Neuronal stem cell (in vitro differentiated cells): ENCODE data around the gene HOGA1.

Experiments
- DNase-seq: peaks from one replicate; pipeline ENCODE4 v3.0.0-alpha.2; 2013; ENCODE audit warnings: low spot score
- H2AFZ ChIP-seq: one replicate; pipeline ENCODE4 v1.6.1; 2013; ENCODE audit warnings: mild to moderate bottlenecking, low read length, inconsistent platforms
- H2AK5ac ChIP-seq: 2 replicates; pipeline ENCODE4 v1.6.1; 2013; ENCODE audit warnings: low read depth, mild to moderate bottlenecking, inconsistent platforms, low read length, moderate library complexity, mixed read lengths
- H2BK120ac ChIP-seq: 2 replicates; pipeline ENCODE4 v1.6.1; 2013; ENCODE audit warnings: low read depth, mild to moderate bottlenecking, inconsistent platforms, low read length, moderate library complexity, mixed read lengths
- H2BK12ac ChIP-seq: one replicate; pipeline ENCODE4 v1.6.1; 2013; ENCODE audit warnings: low read length, inconsistent platforms
- H2BK15ac ChIP-seq: 2 replicates; pipeline ENCODE4 v1.6.1; 2013; ENCODE audit warnings: mild to moderate bottlenecking, low read length, inconsistent platforms, mixed read lengths
- H2BK5ac ChIP-seq: one replicate; pipeline ENCODE4 v1.6.1; 2013; ENCODE audit warnings: inconsistent platforms, mild to moderate bottlenecking, low read length, moderate library complexity
- H3K14ac ChIP-seq: one replicate; pipeline ENCODE4 v1.6.1; 2013; ENCODE audit warnings: low read length, inconsistent platforms
- H3K18ac ChIP-seq: 2 replicates; pipeline ENCODE4 v1.6.1; 2013; ENCODE audit warnings: low read length, inconsistent platforms
- H3K23ac ChIP-seq: 2 replicates; pipeline ENCODE4 v1.6.1; 2013; ENCODE audit warnings: low read depth, mild to moderate bottlenecking, mixed read lengths, low read length, inconsistent platforms; ENCODE audit not compliant: poor library complexity
- H3K27ac ChIP-seq: replicated peaks from 3 replicates; pipeline ENCODE4 v1.5.1; 2013; ENCODE audit warnings: low read length, inconsistent platforms
- H3K27me3 ChIP-seq, 3 experiments: 2 replicates each; pipeline ENCODE4 v1.6.1; 2013; ENCODE audit warnings: low read length in 3 of 3, mild to moderate bottlenecking in 2 of 3, inconsistent platforms in 1 of 3, low read depth in 1 of 3, mixed read lengths in 1 of 3, moderate library complexity in 1 of 3; ENCODE audit not compliant: control insufficient read depth in 3 of 3, insufficient read depth in 3 of 3
- H3K36me3 ChIP-seq, 2 donors: replicated peaks in 1 of 2; 2 replicates each; pipeline ENCODE4 v1.6.1; 2013; ENCODE audit warnings: low read length in 2 of 2; ENCODE audit not compliant: control insufficient read depth in 2 of 2, insufficient read depth in 2 of 2
- H3K4ac ChIP-seq: 2 replicates; pipeline ENCODE4 v1.6.1; 2013; ENCODE audit warnings: inconsistent platforms, mild to moderate bottlenecking, low read length, moderate library complexity
- H3K4me1 ChIP-seq, 2 donors: 1 replicate in 1 of 2; 2 replicates in 1 of 2; pipeline ENCODE4 v1.6.1; 2013; ENCODE audit warnings: low read length in 2 of 2, low read depth in 1 of 2; ENCODE audit not compliant: control insufficient read depth in 2 of 2, insufficient read depth in 1 of 2
- H3K4me2 ChIP-seq: one replicate; pipeline ENCODE4 v1.6.1; 2013; ENCODE audit warnings: mild to moderate bottlenecking, low read length, inconsistent platforms; ENCODE audit not compliant: insufficient read depth, poor library complexity, severe bottlenecking
- H3K4me3 ChIP-seq, 2 donors: 2 replicates each; pipeline ENCODE4 v1.5.1; 2013; ENCODE audit warnings: low read length in 2 of 2, mild to moderate bottlenecking in 2 of 2, inconsistent platforms in 1 of 2, moderate library complexity in 1 of 2
- H3K79me1 ChIP-seq: one replicate; pipeline ENCODE4 v1.6.1; 2013; ENCODE audit warnings: low read depth, mild to moderate bottlenecking, inconsistent platforms, low read length, moderate library complexity
- H3K9ac ChIP-seq: one replicate; pipeline ENCODE4 v1.6.1; 2013; ENCODE audit warnings: mild to moderate bottlenecking, low read depth, low read length, inconsistent platforms; ENCODE audit not compliant: poor library complexity
- H3K9me3 ChIP-seq, 2 donors: replicated peaks in 1 of 2; 2 replicates each; pipeline versions ENCODE3 to v1.6.1; 2013; ENCODE audit warnings: low read length in 2 of 2, mild to moderate bottlenecking in 2 of 2, inconsistent platforms in 1 of 2, low read depth in 1 of 2, mixed read lengths in 1 of 2, moderate library complexity in 1 of 2; ENCODE audit not compliant: control insufficient read depth in 2 of 2, insufficient read depth in 1 of 2
- H4K8ac ChIP-seq: one replicate; pipeline ENCODE4 v1.6.1; 2013; ENCODE audit warnings: low read depth, mild to moderate bottlenecking, inconsistent platforms, low read length, moderate library complexity
- H4K91ac ChIP-seq: one replicate; pipeline ENCODE4 v1.6.1; 2013; ENCODE audit warnings: low read length, low read depth, mild to moderate bottlenecking, inconsistent platforms; ENCODE audit not compliant: poor library complexity
- WGBS, 2 donors: extraction: QIAGEN DNeasy Blood & Tissue Kit; methylation state at CpG; one replicate each; pipeline ENCODE4 v1.1.7; 2013; ENCODE audit warnings: missing lambda C conversion rate in 2 of 2, mixed read lengths in 1 of 2; ENCODE audit not compliant: insufficient read length in 2 of 2, insufficient replicate concordance in 1 of 2; ENCODE audit errors: extremely low coverage in 2 of 2; 5-methylcytosine and 5-hydroxymethylcytosine counted together

HOGA1 gene

DNA sequence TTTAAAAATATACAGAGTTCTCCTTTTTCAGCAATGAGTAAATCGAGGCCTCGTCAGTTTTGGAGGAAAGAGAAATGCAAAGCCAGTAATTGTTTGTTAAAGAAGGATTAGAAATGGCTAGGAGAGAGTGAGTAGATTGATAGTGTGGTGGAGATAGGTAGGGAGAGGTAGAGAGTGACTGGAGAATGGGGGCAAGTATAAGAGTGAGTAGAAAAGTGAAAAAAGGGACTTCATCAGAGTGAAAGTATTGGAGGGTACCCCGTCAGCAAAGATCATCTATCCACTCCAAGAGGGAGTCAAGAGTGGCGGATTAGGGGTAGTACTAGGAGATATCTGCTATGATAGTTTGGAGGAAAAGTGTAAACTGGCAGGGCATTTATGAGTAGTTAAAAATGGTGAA, 20.9 kb upstream of the HOGA1 start:
- H3K9me3 ChIP-seq, result peaks cover 0 to 4% of the 10 kb centered on the region in 2 donors
- WGBS, 2 donors, result no CpG with 5 or more reads among the region's 4 CpGs

DNA sequence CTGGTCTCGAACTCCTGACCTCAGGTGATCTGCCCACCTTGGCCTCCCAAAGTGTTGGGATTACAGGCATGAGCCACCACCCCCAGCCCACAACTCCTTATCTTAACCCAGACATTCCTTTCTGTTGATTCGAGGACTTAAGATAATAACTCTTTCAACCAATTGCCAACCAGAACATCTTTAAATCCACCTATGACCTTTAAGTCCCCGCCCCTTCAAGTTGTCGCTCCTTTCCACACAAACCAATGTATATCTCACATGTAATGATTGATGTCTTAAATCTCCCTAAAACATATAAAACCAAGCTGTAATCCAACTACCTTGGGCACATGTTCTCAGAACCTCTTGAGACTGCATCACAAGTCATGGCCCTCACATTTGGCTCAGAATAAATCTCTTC, 19.4 kb upstream of the HOGA1 start:
- no peak overlapping the region for H2BK5ac ChIP-seq
- peaks cover 0 to 2% of the 10 kb centered on the region in 2 donors for H3K36me3 ChIP-seq
- DNase-seq, result no peak
- no peak overlapping the region for H3K18ac ChIP-seq
- H2BK15ac ChIP-seq, result no peak overlapping the region
- no peak overlapping the region for H3K4me3 ChIP-seq
- H2BK12ac ChIP-seq, result no peak overlapping the region
- H3K9ac ChIP-seq, result no peak overlapping the region
- no peaks in the 10 kb centered on the region for H3K4me1 ChIP-seq
- H3K27me3 ChIP-seq, result no peaks in the 10 kb centered on the region
- H3K4me2 ChIP-seq, result no peak overlapping the region
- no peak overlapping the region for H2AFZ ChIP-seq
- no CpG with 5 or more reads among the region's 4 CpGs for WGBS, 2 donors
- no peak overlapping the region for H2BK120ac ChIP-seq
- H2AK5ac ChIP-seq, result no peak overlapping the region
- H3K27ac ChIP-seq, result no peak overlapping the region
- H3K79me1 ChIP-seq, result no peaks in the 10 kb centered on the region
- no peak overlapping the region for H3K4ac ChIP-seq
- peaks cover 0 to 4% of the 10 kb centered on the region in 2 donors for H3K9me3 ChIP-seq
- H4K8ac ChIP-seq, result no peak overlapping the region
- no peak overlapping the region for H4K91ac ChIP-seq
- H3K23ac ChIP-seq, result no peak overlapping the region
- no peak overlapping the region for H3K14ac ChIP-seq

More for the DNA sequence above, 20.9 kb upstream of the HOGA1 start:
- no peak overlapping the region for H2BK5ac ChIP-seq
- H3K4me2 ChIP-seq, result no peak overlapping the region
- H3K4ac ChIP-seq, result no peak overlapping the region
- no peaks in the 10 kb centered on the region for H3K4me1 ChIP-seq
- no peak for DNase-seq
- no peak overlapping the region for H2BK15ac ChIP-seq
- no peak overlapping the region for H3K18ac ChIP-seq
- H3K9ac ChIP-seq, result no peak overlapping the region
- H3K79me1 ChIP-seq, result no peaks in the 10 kb centered on the region
- H2BK12ac ChIP-seq, result no peak overlapping the region
- no peaks in the 10 kb centered on the region for H3K36me3 ChIP-seq
- H3K23ac ChIP-seq, result no peak overlapping the region
- H3K27ac ChIP-seq, result no peak overlapping the region
- no peak overlapping the region for H3K14ac ChIP-seq
- H4K91ac ChIP-seq, result no peak overlapping the region
- no peak overlapping the region for H3K4me3 ChIP-seq
- H2BK120ac ChIP-seq, result no peak overlapping the region
- no peak overlapping the region for H2AFZ ChIP-seq
- no peak overlapping the region for H2AK5ac ChIP-seq
- no peaks in the 10 kb centered on the region for H3K27me3 ChIP-seq
- no peak overlapping the region for H4K8ac ChIP-seq

DNA sequence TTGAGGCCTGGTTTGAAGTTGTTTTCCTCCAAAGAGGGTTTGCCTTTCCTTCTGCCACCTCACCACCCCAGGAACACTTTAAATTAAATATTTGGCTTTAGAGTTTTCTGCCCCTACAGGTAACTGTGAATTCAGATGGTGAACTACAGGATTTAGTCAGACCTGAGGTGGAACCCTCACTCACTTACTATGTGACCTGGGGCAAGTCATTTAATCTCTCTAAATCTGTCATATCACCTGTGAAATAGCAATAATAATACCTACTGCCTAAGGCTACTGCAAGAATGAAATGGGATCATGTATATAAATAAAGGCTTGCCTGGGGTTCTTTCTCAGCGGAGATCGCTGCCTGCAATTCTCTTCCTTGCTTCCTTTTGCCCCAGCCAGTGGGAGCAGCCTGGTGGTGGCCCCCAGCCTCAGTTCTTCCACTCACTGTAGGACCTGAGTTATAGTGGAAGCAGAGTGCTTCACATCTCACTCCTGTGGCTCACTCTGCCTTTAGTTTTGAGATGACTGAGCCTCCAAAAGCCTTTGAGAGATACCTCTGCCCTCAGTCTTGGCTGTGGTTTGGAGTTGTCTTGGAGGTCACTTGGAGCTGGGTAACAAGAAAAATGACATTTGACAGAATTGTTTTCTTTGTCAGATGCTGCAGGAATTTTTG, 17.7 kb upstream of the HOGA1 start:
- Histone ChIP-seq H3K9me3 (no peaks in the 10 kb centered on the region), H2BK12ac (no peak overlapping the region), H2BK5ac (no peak overlapping the region), H4K91ac (no peak overlapping the region), H2BK15ac (no peak overlapping the region), H3K18ac (no peak overlapping the region), H3K4me3 (no peak overlapping the region), H3K14ac (no peak overlapping the region), H3K27ac (no peak overlapping the region), H3K4me1 (no peaks in the 10 kb centered on the region), H2BK120ac (no peak overlapping the region), H3K23ac (no peak overlapping the region), H3K4me2 (no peak overlapping the region), H3K9ac (no peak overlapping the region), H3K27me3 (no peaks in the 10 kb centered on the region), H3K36me3 (peaks cover 0 to 2% of the 10 kb centered on the region in 2 donors), H2AK5ac (no peak overlapping the region), H3K79me1 (no peaks in the 10 kb centered on the region), H3K4ac (no peak overlapping the region), H4K8ac (no peak overlapping the region), H2AFZ (no peak overlapping the region)
- WGBS, 2 donors, result no CpG with 5 or more reads among the region's 2 CpGs
- no peak for DNase-seq

DNA sequence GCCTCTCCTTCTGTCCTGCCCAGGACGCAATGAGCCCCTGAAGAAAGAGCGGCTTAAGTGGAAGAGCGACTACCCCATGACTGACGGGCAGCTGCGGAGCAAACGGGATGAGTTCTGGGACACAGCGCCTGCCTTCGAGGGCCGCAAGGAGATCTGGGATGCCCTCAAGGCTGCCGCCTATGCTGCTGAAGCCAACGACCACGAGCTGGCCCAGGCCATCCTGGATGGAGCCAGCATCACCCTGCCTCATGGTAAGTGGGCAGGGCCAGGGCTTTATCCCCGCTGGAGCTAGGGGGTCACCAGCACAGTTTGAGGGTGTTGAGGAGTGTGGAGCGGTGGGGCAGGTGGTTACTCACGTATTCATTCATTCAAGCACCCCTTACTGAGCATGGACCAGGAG, 16.3 kb upstream of the HOGA1 start:
- Histone ChIP-seq H2AFZ (no peak overlapping the region), H3K9ac (no peak overlapping the region), H3K4ac (no peak overlapping the region), H2AK5ac (no peak overlapping the region), H3K18ac (peak overlapping the region; percentile 48), H3K36me3 (peaks cover 0 to 2% of the 10 kb centered on the region in 2 donors), H2BK5ac (no peak overlapping the region), H2BK15ac (no peak overlapping the region), H4K8ac (no peak overlapping the region), H3K14ac (peak overlapping the region; percentile 38), H3K27me3 (no peaks in the 10 kb centered on the region), H4K91ac (no peak overlapping the region), H3K79me1 (no peaks in the 10 kb centered on the region), H3K4me1 (no peaks in the 10 kb centered on the region), H3K4me2 (no peak overlapping the region), H3K23ac (peak overlapping the region; percentile 65), H3K4me3 (no peak overlapping the region), H3K9me3 (no peaks in the 10 kb centered on the region), H2BK120ac (no peak overlapping the region), H2BK12ac (no peak overlapping the region), H3K27ac (no peak overlapping the region)
- no CpG with 5 or more reads among the region's 15 CpGs for WGBS, 2 donors
- no peak for DNase-seq
